Esophagus (tissue), 2 donors: ENCODE results near the gene KPNA4. TPM values are rescaled to one million over a fixed set of nuclear protein-coding genes. Genes with fewer than 3 reads are reported as not detected.

Experiments
- polyA plus RNA-seq, 2 donors: library from polyadenylated mRNA; stranded (reverse); fragments of 200-250 nt; gene quantifications; one replicate each; pipeline ENCODE4 v1.2.3, GENCODE V29; 2013
- donor health status: healthy with polysubstance abuse.
- donor health status: Bipolar disorder and iron deficiency.

The KPNA4 gene
- polyA plus RNA-seq, 2 donors = 13.7 to 16.3 TPM

Other genes starting within 250 kb of the KPNA4 start
- 10 to 100 TPM in 1 of 2 donors, 1 to 10 TPM in 1; 9.2 to 20.5 TPM for gene IFT80, start 166.3 kb downstream of the KPNA4 start, polyA plus RNA-seq
- gene SMC4, start 165.9 kb downstream of the KPNA4 start, polyA plus RNA-seq = 10 to 100 TPM; 54.1 to 82.0 TPM
- 1 to 10 TPM; 2.5 to 3.5 TPM for gene TRIM59, start 115.8 kb downstream of the KPNA4 start, polyA plus RNA-seq
- gene ARL14, start 111.6 kb upstream of the KPNA4 start, polyA plus RNA-seq = 1 to 10 TPM; 1.1 to 1.3 TPM
- 1 to 10 TPM; 2.7 to 3.0 TPM for gene PPM1L, start 190.7 kb upstream of the KPNA4 start, polyA plus RNA-seq